DOHH2 (cell line): ENCODE results near the gene ATG10.

Experiments used
- H3F3A ChIP-seq: fragments of 200-600 bp; sonication (generic), shearing (Covaris generic); 2 replicates; pipeline ENCODE4 v1.6.0; 2016; ENCODE audit warnings: antibody characterized with exemption, mild to moderate bottlenecking; ENCODE audit not compliant: control insufficient read depth, insufficient read depth
- H3K27ac ChIP-seq: fragments of 200-600 bp; sonication (generic); 2 replicates; pipeline ENCODE4 v1.5.1; 2014; ENCODE audit warnings: low read depth, mild to moderate bottlenecking, low read length, moderate library complexity
- H3K27me3 ChIP-seq: fragments of 200-600 bp; sonication (generic); 2 replicates; pipeline ENCODE4 v1.6.1; 2014; ENCODE audit warnings: mild to moderate bottlenecking, low read length, mixed read lengths; ENCODE audit not compliant: control insufficient read depth
- H3K36me3 ChIP-seq: fragments of 200-600 bp; sonication (generic); 2 replicates; pipeline ENCODE4 v1.6.1; 2014; ENCODE audit warnings: mild to moderate bottlenecking, low read length, moderate library complexity, mixed read lengths; ENCODE audit not compliant: control insufficient read depth
- H3K4me1 ChIP-seq: fragments of 200-600 bp; sonication (generic); 2 replicates; pipeline ENCODE4 v1.6.1; 2014; ENCODE audit warnings: mild to moderate bottlenecking, low read length, mixed read lengths; ENCODE audit not compliant: control insufficient read depth
- H3K4me2 ChIP-seq: fragments of 200-600 bp; sonication (generic); 2 replicates; pipeline ENCODE4 v1.6.0; 2014; ENCODE audit warnings: mild to moderate bottlenecking, low read length, moderate library complexity
- H3K4me3 ChIP-seq: fragments of 200-600 bp; sonication (generic); 2 replicates; pipeline ENCODE4 v1.5.1; 2014; ENCODE audit warnings: mild to moderate bottlenecking, low read length, mixed read lengths
- H3K79me2 ChIP-seq: fragments of 200-600 bp; sonication (generic); 2 replicates; pipeline ENCODE4 v1.6.1; 2014; ENCODE audit warnings: mild to moderate bottlenecking, low read length, mixed read lengths; ENCODE audit not compliant: control insufficient read depth
- H3K9me2 ChIP-seq: fragments of 200-600 bp; sonication (generic); replicated peaks from 2 replicates; pipeline ENCODE4 v1.6.1; 2014; ENCODE audit warnings: mild to moderate bottlenecking, low read length, mixed read lengths; ENCODE audit not compliant: control insufficient read depth
- H3K9me3 ChIP-seq: fragments of 200-600 bp; sonication (generic); 2 replicates; pipeline ENCODE4 v1.6.1; 2014; ENCODE audit warnings: antibody characterized with exemption, low read length, mixed read lengths; ENCODE audit not compliant: control insufficient read depth, insufficient read depth
- H4K20me1 ChIP-seq: fragments of 200-600 bp; sonication (generic); 2 replicates; pipeline ENCODE4 v1.6.0; 2014; ENCODE audit warnings: low read depth, mild to moderate bottlenecking, antibody characterized with exemption, low read length, moderate library complexity; ENCODE audit not compliant: control insufficient read depth, insufficient read depth
- EZH2phosphoT487 ChIP-seq: fragments of 200-600 bp; sonication (generic); IDR thresholded peaks from 2 replicates; pipeline ENCODE4 v1.6.1; 2017; ENCODE audit warnings: borderline replicate concordance, mild to moderate bottlenecking, antibody characterized with exemption, low read length, moderate library complexity, mixed read lengths
- TF ChIP-seq, protein P1 (sequence below): fragments of 200-600 bp; sonication (generic); IDR thresholded peaks from one replicate; pipeline ENCODE4 v1.5.1; 2014; ENCODE audit warnings: antibody characterized with exemption, mild to moderate bottlenecking, low read depth, low read length; ENCODE audit not compliant: poor library complexity, severe bottlenecking

The ATG10 gene

DNA sequence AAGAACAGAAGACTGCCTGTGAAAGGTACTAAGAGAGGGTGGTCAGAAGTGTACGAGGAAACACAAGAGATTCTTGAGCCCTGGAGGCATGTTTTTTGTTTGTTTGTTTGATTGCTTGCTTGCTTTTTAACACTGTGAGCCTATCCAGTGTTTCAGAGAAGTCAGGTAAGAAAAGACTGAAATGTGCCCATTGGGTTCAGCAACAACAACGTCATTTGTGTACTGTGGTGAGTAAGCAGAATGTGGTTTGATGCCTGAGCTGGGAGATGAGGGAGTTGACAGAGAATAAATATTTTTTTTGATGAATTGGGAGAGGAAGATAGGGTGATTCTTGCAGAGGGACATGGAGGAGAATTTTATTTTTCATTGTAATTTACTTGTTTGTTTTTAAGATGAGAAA, 233.2 kb downstream of the ATG10 start:
- Histone ChIP-seq H4K20me1 (no peaks in the 10 kb centered on the region), H3K27me3 (no peaks in the 10 kb centered on the region), H3K36me3 (no peaks in the 10 kb centered on the region), H3K79me2 (no peaks in the 10 kb centered on the region), H3K4me1 (no peaks in the 10 kb centered on the region), H3K4me2 (no peak overlapping the region), H3F3A (no peaks in the 10 kb centered on the region), H3K4me3 (no peak overlapping the region), H3K27ac (no peak overlapping the region), H3K9me2 (no peaks in the 10 kb centered on the region), H3K9me3 (no peaks in the 10 kb centered on the region)
- TF ChIP-seq, protein P1, sequence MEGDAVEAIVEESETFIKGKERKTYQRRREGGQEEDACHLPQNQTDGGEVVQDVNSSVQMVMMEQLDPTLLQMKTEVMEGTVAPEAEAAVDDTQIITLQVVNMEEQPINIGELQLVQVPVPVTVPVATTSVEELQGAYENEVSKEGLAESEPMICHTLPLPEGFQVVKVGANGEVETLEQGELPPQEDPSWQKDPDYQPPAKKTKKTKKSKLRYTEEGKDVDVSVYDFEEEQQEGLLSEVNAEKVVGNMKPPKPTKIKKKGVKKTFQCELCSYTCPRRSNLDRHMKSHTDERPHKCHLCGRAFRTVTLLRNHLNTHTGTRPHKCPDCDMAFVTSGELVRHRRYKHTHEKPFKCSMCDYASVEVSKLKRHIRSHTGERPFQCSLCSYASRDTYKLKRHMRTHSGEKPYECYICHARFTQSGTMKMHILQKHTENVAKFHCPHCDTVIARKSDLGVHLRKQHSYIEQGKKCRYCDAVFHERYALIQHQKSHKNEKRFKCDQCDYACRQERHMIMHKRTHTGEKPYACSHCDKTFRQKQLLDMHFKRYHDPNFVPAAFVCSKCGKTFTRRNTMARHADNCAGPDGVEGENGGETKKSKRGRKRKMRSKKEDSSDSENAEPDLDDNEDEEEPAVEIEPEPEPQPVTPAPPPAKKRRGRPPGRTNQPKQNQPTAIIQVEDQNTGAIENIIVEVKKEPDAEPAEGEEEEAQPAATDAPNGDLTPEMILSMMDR, result no peak
- no peak for TF ChIP-seq EZH2phosphoT487

DNA sequence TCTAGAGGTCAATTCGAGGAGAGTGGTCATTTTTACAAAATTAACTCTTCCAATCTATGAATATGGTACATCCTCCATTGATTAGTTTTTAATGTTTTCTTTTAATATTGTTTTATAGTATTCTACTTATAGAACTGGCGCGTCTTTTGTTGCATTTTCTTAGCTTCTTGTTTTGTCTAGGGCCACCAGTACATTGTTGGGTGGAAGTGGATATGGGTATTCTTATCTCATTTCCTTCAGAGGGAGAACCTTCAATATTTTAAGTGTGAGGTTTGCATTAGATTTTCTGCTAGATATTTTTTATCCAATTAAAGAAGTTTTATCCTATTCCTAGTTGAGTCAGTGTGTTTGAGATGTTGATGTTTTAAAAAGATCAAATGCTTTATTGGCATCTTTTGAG, 236.5 kb downstream of the ATG10 start:
- Histone ChIP-seq H3K4me3 (no peak overlapping the region), H3F3A (no peaks in the 10 kb centered on the region), H3K79me2 (no peaks in the 10 kb centered on the region), H4K20me1 (no peaks in the 10 kb centered on the region), H3K9me3 (no peaks in the 10 kb centered on the region), H3K4me1 (no peaks in the 10 kb centered on the region), H3K4me2 (no peak overlapping the region), H3K36me3 (no peaks in the 10 kb centered on the region), H3K27me3 (no peaks in the 10 kb centered on the region), H3K9me2 (no peaks in the 10 kb centered on the region), H3K27ac (no peak overlapping the region)
- no peak for TF ChIP-seq EZH2phosphoT487
- TF ChIP-seq, protein P1, result no peak

GRCh38 chr5:82211855-82212572, 240.2 kb downstream of the ATG10 start:
- Histone ChIP-seq H3K27ac (no peak overlapping the region), H3K27me3 (no peaks in the 10 kb centered on the region), H4K20me1 (no peaks in the 10 kb centered on the region), H3K36me3 (no peaks in the 10 kb centered on the region), H3F3A (no peaks in the 10 kb centered on the region), H3K4me2 (no peak overlapping the region), H3K4me3 (no peak overlapping the region), H3K9me3 (no peaks in the 10 kb centered on the region), H3K79me2 (no peaks in the 10 kb centered on the region), H3K4me1 (no peaks in the 10 kb centered on the region), H3K9me2 (no peaks in the 10 kb centered on the region)
- TF ChIP-seq, protein P1, result no peak
- TF ChIP-seq EZH2phosphoT487, result no peak
